ENCODE results near the gene PPCS. TPM values are rescaled to one million over a fixed set of nuclear protein-coding genes. Genes with fewer than 3 reads are reported as not detected.

Gene PPCS
- total RNA-seq, 1 experiment from 2014 or later = 53.2 TPM

DNA sequence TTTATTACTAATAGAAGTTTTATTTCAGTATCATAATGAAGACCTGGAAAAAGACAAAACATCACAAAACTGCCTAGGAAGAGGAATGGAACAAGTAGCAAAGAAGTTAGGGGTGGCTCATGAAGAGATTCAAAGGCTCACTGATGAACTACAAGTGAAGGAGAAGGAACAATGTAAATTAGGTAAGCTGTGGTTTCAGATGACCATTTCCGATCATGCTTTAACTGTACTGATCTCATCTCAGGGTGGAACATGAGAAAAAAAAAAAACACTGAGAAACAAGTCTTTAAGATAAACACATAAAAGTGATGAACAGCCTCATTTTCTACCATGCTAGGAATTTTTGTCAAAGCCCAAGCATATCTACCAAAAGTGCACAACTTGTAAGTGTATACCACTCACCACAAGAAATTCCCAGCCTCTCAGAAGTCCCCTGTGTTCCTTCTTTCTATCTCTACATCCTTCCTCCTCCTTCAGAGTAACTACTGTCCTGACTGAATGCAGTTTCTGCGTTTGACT is 26.4 kb downstream of the PPCS start:
- intact Hi-C loops (cut with micrococcal nuclease) = no loop called here
- ATAC-seq = no peak
- Histone ChIP-seq H3K79me2 (ENCODE audit: insufficient read depth, low read length) (no peaks in the 10 kb centered on the region), H3K9me3 (ENCODE audit: control insufficient read depth in 1 of 2, insufficient read depth in 1 of 2, low read depth in 1 of 2, low read length in 2 of 2) (no peaks in the 10 kb centered on the region), H3K27me3 (ENCODE audit: insufficient read depth, low read length) (no peaks in the 10 kb centered on the region), H3K27ac (ENCODE audit: low read depth, low read length) (no peak overlapping the region), H2AFZ (ENCODE audit: low read depth, low read length, poor library complexity, severe bottlenecking) (no peak overlapping the region), H4K20me1 (ENCODE audit: insufficient read depth) (no peaks in the 10 kb centered on the region), H3K4me1 (ENCODE audit: control insufficient read depth in 1 of 2, insufficient read depth in 2 of 2, low read length in 2 of 2) (peaks cover 0 to 10% of the 10 kb centered on the region in 2 experiments; a peak in 2 of 4 replicates), H3K9ac (ENCODE audit: low read length) (no peak overlapping the region), H3K4me2 (ENCODE audit: low read length) (no peak overlapping the region), H3K36me3 (ENCODE audit: control insufficient read depth in 1 of 2, insufficient read depth in 2 of 2, low read length in 2 of 2) (no peaks in the 10 kb centered on the region), H3K4me3 (replicated peaks in 1 of 2; ENCODE audit: low read depth in 1 of 2, low read length in 2 of 2) (no peak overlapping the region), H3K9me2 (ENCODE audit: insufficient read depth) (no peaks in the 10 kb centered on the region; the same call in 1 of the 2 replicates)
- no TSS peak for BruUV-seq (replicated peaks)
- ChIA-PET CTCF (no interaction called here), RAD21 (ENCODE audit: low non-redundant PET in 1 of 2, low total read pairs in 2 of 2, uncharacterized antibody in 2 of 2, unreplicated experiment in 2 of 2) (no interaction called here), POLR2A (no interaction called here)
- no peak for TF ChIP-seq SP1 (IDR thresholded peaks at IDR 0.05; ENCODE audit: low read depth)
- TF ChIP-seq ELF1 (IDR thresholded peaks at IDR 0.05; ENCODE audit: borderline replicate concordance, low read depth) = no peak
- TF ChIP-seq, protein P1, sequence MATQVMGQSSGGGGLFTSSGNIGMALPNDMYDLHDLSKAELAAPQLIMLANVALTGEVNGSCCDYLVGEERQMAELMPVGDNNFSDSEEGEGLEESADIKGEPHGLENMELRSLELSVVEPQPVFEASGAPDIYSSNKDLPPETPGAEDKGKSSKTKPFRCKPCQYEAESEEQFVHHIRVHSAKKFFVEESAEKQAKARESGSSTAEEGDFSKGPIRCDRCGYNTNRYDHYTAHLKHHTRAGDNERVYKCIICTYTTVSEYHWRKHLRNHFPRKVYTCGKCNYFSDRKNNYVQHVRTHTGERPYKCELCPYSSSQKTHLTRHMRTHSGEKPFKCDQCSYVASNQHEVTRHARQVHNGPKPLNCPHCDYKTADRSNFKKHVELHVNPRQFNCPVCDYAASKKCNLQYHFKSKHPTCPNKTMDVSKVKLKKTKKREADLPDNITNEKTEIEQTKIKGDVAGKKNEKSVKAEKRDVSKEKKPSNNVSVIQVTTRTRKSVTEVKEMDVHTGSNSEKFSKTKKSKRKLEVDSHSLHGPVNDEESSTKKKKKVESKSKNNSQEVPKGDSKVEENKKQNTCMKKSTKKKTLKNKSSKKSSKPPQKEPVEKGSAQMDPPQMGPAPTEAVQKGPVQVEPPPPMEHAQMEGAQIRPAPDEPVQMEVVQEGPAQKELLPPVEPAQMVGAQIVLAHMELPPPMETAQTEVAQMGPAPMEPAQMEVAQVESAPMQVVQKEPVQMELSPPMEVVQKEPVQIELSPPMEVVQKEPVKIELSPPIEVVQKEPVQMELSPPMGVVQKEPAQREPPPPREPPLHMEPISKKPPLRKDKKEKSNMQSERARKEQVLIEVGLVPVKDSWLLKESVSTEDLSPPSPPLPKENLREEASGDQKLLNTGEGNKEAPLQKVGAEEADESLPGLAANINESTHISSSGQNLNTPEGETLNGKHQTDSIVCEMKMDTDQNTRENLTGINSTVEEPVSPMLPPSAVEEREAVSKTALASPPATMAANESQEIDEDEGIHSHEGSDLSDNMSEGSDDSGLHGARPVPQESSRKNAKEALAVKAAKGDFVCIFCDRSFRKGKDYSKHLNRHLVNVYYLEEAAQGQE (IDR thresholded peaks at IDR 0.05; ENCODE audit: low read depth) = no peak
- TF ChIP-seq, protein P2, sequence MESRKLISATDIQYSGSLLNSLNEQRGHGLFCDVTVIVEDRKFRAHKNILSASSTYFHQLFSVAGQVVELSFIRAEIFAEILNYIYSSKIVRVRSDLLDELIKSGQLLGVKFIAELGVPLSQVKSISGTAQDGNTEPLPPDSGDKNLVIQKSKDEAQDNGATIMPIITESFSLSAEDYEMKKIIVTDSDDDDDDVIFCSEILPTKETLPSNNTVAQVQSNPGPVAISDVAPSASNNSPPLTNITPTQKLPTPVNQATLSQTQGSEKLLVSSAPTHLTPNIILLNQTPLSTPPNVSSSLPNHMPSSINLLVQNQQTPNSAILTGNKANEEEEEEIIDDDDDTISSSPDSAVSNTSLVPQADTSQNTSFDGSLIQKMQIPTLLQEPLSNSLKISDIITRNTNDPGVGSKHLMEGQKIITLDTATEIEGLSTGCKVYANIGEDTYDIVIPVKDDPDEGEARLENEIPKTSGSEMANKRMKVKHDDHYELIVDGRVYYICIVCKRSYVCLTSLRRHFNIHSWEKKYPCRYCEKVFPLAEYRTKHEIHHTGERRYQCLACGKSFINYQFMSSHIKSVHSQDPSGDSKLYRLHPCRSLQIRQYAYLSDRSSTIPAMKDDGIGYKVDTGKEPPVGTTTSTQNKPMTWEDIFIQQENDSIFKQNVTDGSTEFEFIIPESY (IDR thresholded peaks at IDR 0.05; ENCODE audit: extremely low read depth, insufficient replicate concordance, low read length) = no peak
- TF ChIP-seq SIN3A (IDR thresholded peaks at IDR 0.05; ENCODE audit: low read depth) = no peak
- no peak for TF ChIP-seq TCF7L2 (IDR thresholded peaks at IDR 0.05; ENCODE audit: borderline replicate concordance, extremely low read depth, insufficient read depth, insufficient read length)
- TF ChIP-seq, protein P3, sequence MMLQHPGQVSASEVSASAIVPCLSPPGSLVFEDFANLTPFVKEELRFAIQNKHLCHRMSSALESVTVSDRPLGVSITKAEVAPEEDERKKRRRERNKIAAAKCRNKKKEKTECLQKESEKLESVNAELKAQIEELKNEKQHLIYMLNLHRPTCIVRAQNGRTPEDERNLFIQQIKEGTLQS (IDR thresholded peaks at IDR 0.05) = no peak
- no peak for TF ChIP-seq POLR2AphosphoS5 (IDR thresholded peaks at IDR 0.05; ENCODE audit: low read depth, low read length)
- DNase-seq (ENCODE audit: low read depth, low spot score) = no peak

Data from HCT116 (cell line).